Keratinocyte (primary cell): ENCODE data around the gene CDX2.

Source experiments
- CTCF ChIP-seq, 3 experiments: IDR thresholded peaks in 1 of 3; conservative IDR thresholded peaks in 1 of 3; optimal IDR thresholded peaks in 1 of 3; 2 replicates in 2 of 3; 3 replicates in 1 of 3; pipeline versions ENCODE3 to v1.5.1; 2011; ENCODE audit warnings: low read length in 3 of 3, mild to moderate bottlenecking in 3 of 3, moderate library complexity in 2 of 3, control low read depth in 1 of 3, inconsistent platforms in 1 of 3; ENCODE audit not compliant: insufficient read depth in 2 of 3; ENCODE audit errors: extremely low read depth in 1 of 3
- EZH2 ChIP-seq: IDR thresholded peaks from one replicate; pipeline ENCODE4 v1.6.1; 2012; ENCODE audit warnings: inconsistent platforms, mild to moderate bottlenecking, low read length, moderate library complexity

GRCh38 chr13:27915301-27916207 lies 53.6 kb downstream of the CDX2 start:
- TF ChIP-seq CTCF (optimal IDR thresholded peaks at IDR 0.05 in 1 of 3, IDR thresholded peaks at IDR 0.05 in 1 of 3, conservative IDR thresholded peaks at IDR 0.05 in 1 of 3; ENCODE audit: extremely low read depth in 1 of 3, insufficient read depth in 2 of 3, low read length in 3 of 3), result no peak
- TF ChIP-seq EZH2, result no peak
